Measurements from ENCODE around the gene ZNF697. TPM values are rescaled to one million over a fixed set of nuclear protein-coding genes. Genes with fewer than 3 reads are reported as not detected.

Gene ZNF697
- total RNA-seq, 1 experiment from 2014 or later: 7.1 TPM

GRCh38 chr1:119636491-119637089 lies 11.5 kb downstream of the ZNF697 start:
- H3K4me1 ChIP-seq (ENCODE audit: control insufficient read depth, insufficient read depth, low read length): no peaks in the 10 kb centered on the region
- no peaks in the 10 kb centered on the region for H3K36me3 ChIP-seq (ENCODE audit: control insufficient read depth, insufficient read depth, low read length)
- ChIA-PET POLR2A (no interaction called here), CTCF (no interaction called here)
- DNase-seq (ENCODE audit: low read depth, low spot score): no peak
- no peak for ATAC-seq
- H3K27ac ChIP-seq (ENCODE audit: low read length): no peak overlapping the region
- no peaks in the 10 kb centered on the region for H3K27me3 ChIP-seq (ENCODE audit: control insufficient read depth, insufficient read depth, low read length)
- in situ Hi-C loops (cut with HindIII; ENCODE audit: low pct_unique_long_range_greater_than_20kb, low sequenced_read_pairs) (no loop called here), intact Hi-C loops (cut with micrococcal nuclease; ENCODE audit: unreplicated experiment) (no loop called here)
- TF ChIP-seq REST (IDR thresholded peaks at IDR 0.05; ENCODE audit: insufficient read depth in 1 of 2, low read depth in 2 of 2, low read length in 1 of 2) (no peak), TCF7L2 (IDR thresholded peaks at IDR 0.05; ENCODE audit: low read depth, low read length) (no peak), SIN3A (IDR thresholded peaks at IDR 0.05; ENCODE audit: borderline replicate concordance, insufficient read depth, low read depth, low read length) (no peak), CTCF (IDR thresholded peaks at IDR 0.05) (no peak), POLR2AphosphoS5 (IDR thresholded peaks at IDR 0.05; ENCODE audit: low read depth, low read length) (no peak)
- no peak overlapping the region for H3K4me3 ChIP-seq (ENCODE audit: low read depth in 2 of 2, low read length in 2 of 2)
- no TSS peak for BruUV-seq (replicated peaks)
- H3K9me3 ChIP-seq (ENCODE audit: control insufficient read depth, insufficient read depth, low read depth, low read length): no peaks in the 10 kb centered on the region

GRCh38 chr1:119635811-119636390 lies 12.2 kb downstream of the ZNF697 start:
- intact Hi-C loops (cut with micrococcal nuclease; ENCODE audit: unreplicated experiment): no loop called here
- Histone ChIP-seq H3K9me3 (ENCODE audit: control insufficient read depth, insufficient read depth, low read depth, low read length) (no peaks in the 10 kb centered on the region), H3K4me3 (ENCODE audit: low read depth in 2 of 2, low read length in 2 of 2) (no peak overlapping the region), H3K27ac (ENCODE audit: low read length) (no peak overlapping the region), H3K36me3 (ENCODE audit: control insufficient read depth, insufficient read depth, low read length) (no peaks in the 10 kb centered on the region), H3K4me1 (ENCODE audit: control insufficient read depth, insufficient read depth, low read length) (no peaks in the 10 kb centered on the region), H3K27me3 (ENCODE audit: control insufficient read depth, insufficient read depth, low read length) (no peaks in the 10 kb centered on the region)
- TF ChIP-seq REST (IDR thresholded peaks at IDR 0.05; ENCODE audit: insufficient read depth in 1 of 2, low read depth in 2 of 2, low read length in 1 of 2) (no peak), CTCF (IDR thresholded peaks at IDR 0.05) (no peak), SIN3A (IDR thresholded peaks at IDR 0.05; ENCODE audit: borderline replicate concordance, insufficient read depth, low read depth, low read length) (no peak), POLR2AphosphoS5 (IDR thresholded peaks at IDR 0.05; ENCODE audit: low read depth, low read length) (no peak), TCF7L2 (IDR thresholded peaks at IDR 0.05; ENCODE audit: low read depth, low read length) (no peak)
- CTCF ChIA-PET: no interaction called here
- no peak for DNase-seq (ENCODE audit: low read depth, low spot score)
- no peak for ATAC-seq
- BruUV-seq (replicated peaks): no TSS peak
- in situ Hi-C loops (cut with HindIII; ENCODE audit: low pct_unique_long_range_greater_than_20kb, low sequenced_read_pairs): no loop called here
- POLR2A ChIA-PET: no interaction called here

Data from Panc1 (cell line).